K562 (cell line): ENCODE results near the gene P4HTM. TPM values are rescaled to one million over a fixed set of nuclear protein-coding genes. Genes with fewer than 3 reads are reported as not detected.
A peak's percentile ranks its signal among the peaks of the same experiment; 100 is the strongest.

Source experiments
- CEBPB ChIP-seq: fragments of 450-650 bp; IDR thresholded peaks from 2 replicates; pipeline ENCODE4 v1.6.1; 2016; ENCODE audit warnings: missing genetic modification characterization, missing compliant biosample characterization
- DIDO1 ChIP-seq: fragments of 450-650 bp; IDR thresholded peaks from 2 replicates; pipeline ENCODE4 v1.6.1; 2016; ENCODE audit warnings: low read depth, missing biosample characterization, missing genetic modification characterization
- IRF2 ChIP-seq: sonication (generic); formaldehyde crosslinking; IDR thresholded peaks from 2 replicates; pipeline ENCODE4 v1.8.1; 2022; ENCODE audit warnings: mild to moderate bottlenecking, missing genetic modification reagents
- KDM4B ChIP-seq, 2 experiments: fragments of 450-650 bp in 1 of 2; sonication (generic) in 1 of 2; IDR thresholded peaks; 2 replicates each; pipeline ENCODE4 v1.6.1; 2016 to 2017; ENCODE audit warnings: borderline replicate concordance in 2 of 2, antibody characterized with exemption in 1 of 2, low read depth in 1 of 2, mild to moderate bottlenecking in 1 of 2
- SREBF1 ChIP-seq: fragments of 150-350 bp; IDR thresholded peaks from 2 replicates; pipeline ENCODE4 v1.6.1; 2014; ENCODE audit warnings: antibody characterized with exemption, low read depth, low read length, borderline replicate concordance
- ZNF239 ChIP-seq: fragments of 250-450 bp; sonication (Bioruptor Pico); IDR thresholded peaks from 2 replicates; pipeline ENCODE4 v1.4.0; 2020; ENCODE audit warnings: mild to moderate bottlenecking
- ZNF347 ChIP-seq: fragments of 450-650 bp; formaldehyde crosslinking; IDR thresholded peaks from 2 replicates; pipeline ENCODE4 v1.4.0; 2020; ENCODE audit warnings: low read depth, mild to moderate bottlenecking, moderate library complexity
- ZNF717 ChIP-seq: fragments of 250-450 bp; sonication (Bioruptor Pico); IDR thresholded peaks from 2 replicates; pipeline ENCODE4 v1.5.0; 2021
- polyA plus RNA-seq, 8 experiments: library from polyadenylated mRNA; depleted of rRNA in 4 of 8; stranded (reverse) in 5 of 8; unstranded in 3 of 8; fragments of >200 nt; fragmentation: Nextera tagmentation in 2 of 8; fragmentation: Illumina TruSeq in 1 of 8; extraction: Ambion mirVana in 2 of 8; extraction: Trizol in 1 of 8; gene quantifications; 2 replicates each; pipeline versions ENCODE4 v1.2.1 to v1.2.3, GENCODE V29; 2011 to 2014; ENCODE audit warnings: inconsistent platforms in 1 of 8, missing spikeins in 1 of 8
- total RNA-seq, 7 experiments: library from RNA; depleted of rRNA in 6 of 7; stranded (reverse); fragments of >200 nt in 6 of 7; fragmentation: Illumina TruSeq in 2 of 7; extraction: Trizol in 2 of 7; gene quantifications; 2 replicates each; pipeline versions ENCODE4 v1.2.1 to v1.2.3, GENCODE V29; 2011 to 2021; ENCODE audit warnings: low replicate concordance in 1 of 7
- TF ChIP-seq, protein P1 (sequence below), 2 experiments: fragments of 150-350 bp in 1 of 2; IDR thresholded peaks; 2 replicates each; pipeline ENCODE4 v1.6.1; 2012 to 2016; ENCODE audit warnings: low read depth in 2 of 2, low read length in 2 of 2, mild to moderate bottlenecking in 1 of 2, moderate library complexity in 1 of 2
- TF ChIP-seq, protein P2 (sequence below): fragments of 250-450 bp; sonication (Bioruptor Pico); IDR thresholded peaks from 2 replicates; pipeline ENCODE4 v1.4.0; 2020; ENCODE audit warnings: mild to moderate bottlenecking, moderate library complexity
- TF ChIP-seq, protein P3 (sequence below): conservative IDR thresholded peaks from 2 replicates; pipeline ENCODE4 v1.6.1; 2011; ENCODE audit warnings: low read depth, mild to moderate bottlenecking, low read length; ENCODE audit not compliant: control insufficient read depth
- TF ChIP-seq, protein P4 (sequence below): sonication (generic); formaldehyde crosslinking; IDR thresholded peaks from 2 replicates; pipeline ENCODE4 v1.9.0; 2022; ENCODE audit warnings: mild to moderate bottlenecking, missing genetic modification reagents
- TF ChIP-seq, protein P5 (sequence below): sonication (generic); formaldehyde crosslinking; IDR thresholded peaks from 2 replicates; pipeline ENCODE4 v1.8.0; 2022; ENCODE audit warnings: missing genetic modification reagents, mild to moderate bottlenecking, borderline replicate concordance

The P4HTM gene
- total and polyA plus RNA-seq, 9 of the 15 experiments (the other 6 are each of a cell fraction or from before 2014, with no cell fraction given): 0.09 to 0.66 (median 0.25) TPM; not detected in 2

DNA sequence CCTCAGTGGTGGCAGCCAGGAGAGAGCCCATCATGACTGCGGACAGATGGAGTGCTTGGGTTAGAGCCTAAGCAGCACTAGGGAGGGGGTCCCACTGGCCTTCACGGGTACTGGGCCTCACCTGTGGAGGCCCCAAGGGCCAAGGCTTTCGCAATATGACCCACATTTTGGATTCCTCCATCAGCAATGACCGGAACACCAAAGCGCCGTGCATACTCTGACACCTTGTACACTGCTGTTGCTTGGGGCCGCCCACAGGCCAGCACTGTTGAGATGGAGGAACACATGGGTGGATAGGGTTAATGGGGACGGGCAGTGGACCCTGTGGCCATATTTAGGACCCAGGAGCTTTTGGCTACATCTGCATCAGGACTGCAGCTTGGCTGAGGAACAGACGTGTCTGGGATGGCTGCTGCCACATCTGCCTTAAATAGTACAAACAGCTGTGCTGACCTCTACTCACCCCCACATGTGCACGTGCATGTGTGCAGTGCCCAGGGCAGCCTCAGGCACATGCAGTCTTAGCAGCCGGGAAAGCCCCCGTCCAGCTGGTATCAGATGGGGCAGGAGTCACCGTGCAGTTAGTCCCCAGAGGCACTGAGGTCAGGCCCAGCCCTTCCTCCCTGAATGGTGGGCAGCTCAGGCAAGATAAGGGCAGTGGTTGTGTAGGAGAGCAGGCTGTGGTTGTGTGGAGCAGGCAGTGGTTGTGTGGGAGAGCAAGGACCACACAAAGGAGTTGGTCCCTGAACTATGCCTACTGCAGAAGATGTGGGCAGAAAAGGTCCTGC, 35.2 kb downstream of the P4HTM start (continued):
- TF ChIP-seq, protein P1, sequence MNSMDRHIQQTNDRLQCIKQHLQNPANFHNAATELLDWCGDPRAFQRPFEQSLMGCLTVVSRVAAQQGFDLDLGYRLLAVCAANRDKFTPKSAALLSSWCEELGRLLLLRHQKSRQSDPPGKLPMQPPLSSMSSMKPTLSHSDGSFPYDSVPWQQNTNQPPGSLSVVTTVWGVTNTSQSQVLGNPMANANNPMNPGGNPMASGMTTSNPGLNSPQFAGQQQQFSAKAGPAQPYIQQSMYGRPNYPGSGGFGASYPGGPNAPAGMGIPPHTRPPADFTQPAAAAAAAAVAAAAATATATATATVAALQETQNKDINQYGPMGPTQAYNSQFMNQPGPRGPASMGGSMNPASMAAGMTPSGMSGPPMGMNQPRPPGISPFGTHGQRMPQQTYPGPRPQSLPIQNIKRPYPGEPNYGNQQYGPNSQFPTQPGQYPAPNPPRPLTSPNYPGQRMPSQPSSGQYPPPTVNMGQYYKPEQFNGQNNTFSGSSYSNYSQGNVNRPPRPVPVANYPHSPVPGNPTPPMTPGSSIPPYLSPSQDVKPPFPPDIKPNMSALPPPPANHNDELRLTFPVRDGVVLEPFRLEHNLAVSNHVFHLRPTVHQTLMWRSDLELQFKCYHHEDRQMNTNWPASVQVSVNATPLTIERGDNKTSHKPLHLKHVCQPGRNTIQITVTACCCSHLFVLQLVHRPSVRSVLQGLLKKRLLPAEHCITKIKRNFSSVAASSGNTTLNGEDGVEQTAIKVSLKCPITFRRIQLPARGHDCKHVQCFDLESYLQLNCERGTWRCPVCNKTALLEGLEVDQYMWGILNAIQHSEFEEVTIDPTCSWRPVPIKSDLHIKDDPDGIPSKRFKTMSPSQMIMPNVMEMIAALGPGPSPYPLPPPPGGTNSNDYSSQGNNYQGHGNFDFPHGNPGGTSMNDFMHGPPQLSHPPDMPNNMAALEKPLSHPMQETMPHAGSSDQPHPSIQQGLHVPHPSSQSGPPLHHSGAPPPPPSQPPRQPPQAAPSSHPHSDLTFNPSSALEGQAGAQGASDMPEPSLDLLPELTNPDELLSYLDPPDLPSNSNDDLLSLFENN (IDR thresholded peaks at IDR 0.05; ENCODE audit: low read depth in 2 of 2, low read length in 2 of 2): no peak
- TF ChIP-seq ZNF347 (CRISPR knock-in tag) (no peak), SREBF1 (no peak), KDM4B (IDR thresholded peaks at IDR 0.05; ENCODE audit: borderline replicate concordance in 2 of 2, low read depth in 1 of 2) (no peak), ZNF717 (no peak), CEBPB (peak; percentile 57), DIDO1 (tag) (no peak), ZNF239 (no peak), IRF2 (CRISPR knock-in tag) (no peak)
- TF ChIP-seq, protein P2, sequence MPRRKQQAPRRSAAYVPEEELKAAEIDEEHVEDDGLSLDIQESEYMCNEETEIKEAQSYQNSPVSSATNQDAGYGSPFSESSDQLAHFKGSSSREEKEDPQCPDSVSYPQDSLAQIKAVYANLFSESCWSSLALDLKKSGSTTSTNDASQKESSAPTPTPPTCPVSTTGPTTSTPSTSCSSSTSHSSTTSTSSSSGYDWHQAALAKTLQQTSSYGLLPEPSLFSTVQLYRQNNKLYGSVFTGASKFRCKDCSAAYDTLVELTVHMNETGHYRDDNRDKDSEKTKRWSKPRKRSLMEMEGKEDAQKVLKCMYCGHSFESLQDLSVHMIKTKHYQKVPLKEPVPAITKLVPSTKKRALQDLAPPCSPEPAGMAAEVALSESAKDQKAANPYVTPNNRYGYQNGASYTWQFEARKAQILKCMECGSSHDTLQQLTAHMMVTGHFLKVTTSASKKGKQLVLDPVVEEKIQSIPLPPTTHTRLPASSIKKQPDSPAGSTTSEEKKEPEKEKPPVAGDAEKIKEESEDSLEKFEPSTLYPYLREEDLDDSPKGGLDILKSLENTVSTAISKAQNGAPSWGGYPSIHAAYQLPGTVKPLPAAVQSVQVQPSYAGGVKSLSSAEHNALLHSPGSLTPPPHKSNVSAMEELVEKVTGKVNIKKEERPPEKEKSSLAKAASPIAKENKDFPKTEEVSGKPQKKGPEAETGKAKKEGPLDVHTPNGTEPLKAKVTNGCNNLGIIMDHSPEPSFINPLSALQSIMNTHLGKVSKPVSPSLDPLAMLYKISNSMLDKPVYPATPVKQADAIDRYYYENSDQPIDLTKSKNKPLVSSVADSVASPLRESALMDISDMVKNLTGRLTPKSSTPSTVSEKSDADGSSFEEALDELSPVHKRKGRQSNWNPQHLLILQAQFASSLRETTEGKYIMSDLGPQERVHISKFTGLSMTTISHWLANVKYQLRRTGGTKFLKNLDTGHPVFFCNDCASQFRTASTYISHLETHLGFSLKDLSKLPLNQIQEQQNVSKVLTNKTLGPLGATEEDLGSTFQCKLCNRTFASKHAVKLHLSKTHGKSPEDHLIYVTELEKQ (CRISPR knock-in tag): no peak
- TF ChIP-seq, protein P3, sequence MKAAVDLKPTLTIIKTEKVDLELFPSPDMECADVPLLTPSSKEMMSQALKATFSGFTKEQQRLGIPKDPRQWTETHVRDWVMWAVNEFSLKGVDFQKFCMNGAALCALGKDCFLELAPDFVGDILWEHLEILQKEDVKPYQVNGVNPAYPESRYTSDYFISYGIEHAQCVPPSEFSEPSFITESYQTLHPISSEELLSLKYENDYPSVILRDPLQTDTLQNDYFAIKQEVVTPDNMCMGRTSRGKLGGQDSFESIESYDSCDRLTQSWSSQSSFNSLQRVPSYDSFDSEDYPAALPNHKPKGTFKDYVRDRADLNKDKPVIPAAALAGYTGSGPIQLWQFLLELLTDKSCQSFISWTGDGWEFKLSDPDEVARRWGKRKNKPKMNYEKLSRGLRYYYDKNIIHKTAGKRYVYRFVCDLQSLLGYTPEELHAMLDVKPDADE: peak; percentile 58; the same call in 1 of the 2 replicates
- TF ChIP-seq, protein P4, sequence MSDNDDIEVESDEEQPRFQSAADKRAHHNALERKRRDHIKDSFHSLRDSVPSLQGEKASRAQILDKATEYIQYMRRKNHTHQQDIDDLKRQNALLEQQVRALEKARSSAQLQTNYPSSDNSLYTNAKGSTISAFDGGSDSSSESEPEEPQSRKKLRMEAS (CRISPR knock-in tag): peak; percentile 71
- TF ChIP-seq, protein P5, sequence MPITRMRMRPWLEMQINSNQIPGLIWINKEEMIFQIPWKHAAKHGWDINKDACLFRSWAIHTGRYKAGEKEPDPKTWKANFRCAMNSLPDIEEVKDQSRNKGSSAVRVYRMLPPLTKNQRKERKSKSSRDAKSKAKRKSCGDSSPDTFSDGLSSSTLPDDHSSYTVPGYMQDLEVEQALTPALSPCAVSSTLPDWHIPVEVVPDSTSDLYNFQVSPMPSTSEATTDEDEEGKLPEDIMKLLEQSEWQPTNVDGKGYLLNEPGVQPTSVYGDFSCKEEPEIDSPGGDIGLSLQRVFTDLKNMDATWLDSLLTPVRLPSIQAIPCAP (CRISPR knock-in tag): no peak
